Common myeloid progenitor, CD34-positive (primary cell): ENCODE measurements around the gene NSD1.
A peak's percentile ranks its signal among the peaks of the same experiment; 100 is the strongest.

Experiments used
- CTCF ChIA-PET: fragments of 350-600 bp; sonication (Branson Sonifier 250); formaldehyde crosslinking; loops from one replicate; lab custom pipeline; 2021; ENCODE audit warnings: antibody characterized with exemption; lab: Charles Lee
- POLR2A ChIA-PET: fragments of 350-600 bp; sonication (Branson Sonifier 250); formaldehyde crosslinking; loops from one replicate; lab custom pipeline; 2021; ENCODE audit warnings: antibody characterized with exemption; lab: Charles Lee
- DNase-seq, 3 donors: peaks; one replicate each; pipeline versions ENCODE4 v3.0.0 to v3.0.0-alpha.2; 2013
- H3K27ac ChIP-seq, 2 experiments: 1 replicate in 1 of 2; 2 replicates in 1 of 2; pipeline ENCODE4 v1.7.0; 2013; ENCODE audit warnings: inconsistent platforms in 2 of 2, low read length in 2 of 2, mild to moderate bottlenecking in 2 of 2, low read depth in 1 of 2, moderate library complexity in 1 of 2; ENCODE audit not compliant: severe bottlenecking in 2 of 2, insufficient read depth in 1 of 2, poor library complexity in 1 of 2
- H3K27me3 ChIP-seq, 5 experiments: replicated peaks in 2 of 5; 1 replicate in 3 of 5; 2 replicates in 2 of 5; pipeline versions ENCODE4 v1.6.1 to v1.7.0; 2013; ENCODE audit warnings: low read length in 4 of 5, mild to moderate bottlenecking in 2 of 5, moderate library complexity in 2 of 5, inconsistent platforms in 1 of 5; ENCODE audit not compliant: insufficient read depth in 5 of 5, control insufficient read depth in 4 of 5
- H3K36me3 ChIP-seq, 4 experiments: 1 replicate in 2 of 4; 2 replicates in 2 of 4; pipeline versions ENCODE4 v1.6.1 to v1.7.0; 2013; ENCODE audit warnings: low read length in 3 of 4, control low read depth in 1 of 4, mild to moderate bottlenecking in 1 of 4; ENCODE audit not compliant: control insufficient read depth in 4 of 4, insufficient read depth in 4 of 4
- H3K4me1 ChIP-seq, 4 experiments: 1 replicate in 3 of 4; 2 replicates in 1 of 4; pipeline versions ENCODE4 v1.6.1 to v1.7.1; 2013; ENCODE audit warnings: low read length in 3 of 4, mild to moderate bottlenecking in 3 of 4, control low read depth in 1 of 4, inconsistent platforms in 1 of 4, moderate library complexity in 1 of 4; ENCODE audit not compliant: control insufficient read depth in 4 of 4, insufficient read depth in 4 of 4; ENCODE audit errors: control extremely low read depth in 1 of 4
- H3K4me3 ChIP-seq, 7 experiments: 1 replicate in 4 of 7; 2 replicates in 3 of 7; pipeline versions ENCODE4 v1.5.1 to v1.7.0; 2013; ENCODE audit warnings: mild to moderate bottlenecking in 7 of 7, low read length in 6 of 7, moderate library complexity in 6 of 7, inconsistent platforms in 2 of 7, low read depth in 2 of 7, control low read depth in 1 of 7; ENCODE audit not compliant: insufficient read depth in 4 of 7, control insufficient read depth in 1 of 7; ENCODE audit errors: extremely low read depth in 1 of 7
- H3K9me3 ChIP-seq, 5 experiments: 1 replicate in 4 of 5; 2 replicates in 1 of 5; pipeline versions ENCODE4 v1.6.1 to v1.7.1; 2013; ENCODE audit warnings: low read length in 4 of 5, mild to moderate bottlenecking in 2 of 5, inconsistent platforms in 1 of 5, low read depth in 1 of 5, moderate library complexity in 1 of 5; ENCODE audit not compliant: control insufficient read depth in 4 of 5, insufficient read depth in 2 of 5; ENCODE audit errors: control extremely low read depth in 1 of 5
- WGBS: methylation state at CpG from one replicate; pipeline ENCODE4 v1.1.5; 2013; ENCODE audit not compliant: insufficient coverage; 5-methylcytosine and 5-hydroxymethylcytosine counted together

Gene NSD1

GRCh38 chr5:177312649-177313181 is 179.1 kb downstream of the NSD1 start:
- peaks cover 0 to 26% (median 0%) of the 10 kb centered on the region in 4 experiments for H3K36me3 ChIP-seq
- ChIA-PET CTCF (interaction anchor here (0.7 to 2.0 kb wide), 15 partner anchors 11 to 189 kb away, joined by 3 to 6 read pairs (median 4); no protein-coding TSS in a partner anchor), POLR2A (interaction anchor here (0.6 to 1.2 kb wide), 2 partner anchors 11 to 19 kb away, joined by 3 to 4 read pairs; no protein-coding TSS in a partner anchor)
- peak overlapping the region in 1 of 2 experiments; percentile 52 for H3K27ac ChIP-seq
- peak in 1 of 3 donors; percentile 63 for DNase-seq
- peak overlapping the region in 6 of 7 experiments; percentile 11 to 89 (median 69) for H3K4me3 ChIP-seq
- 3% methylated on average over 18 of the region's 19 CpGs for WGBS
- H3K9me3 ChIP-seq: no peaks in the 10 kb centered on the region
- H3K4me1 ChIP-seq: peaks cover 4 to 56% (median 52%) of the 10 kb centered on the region in 4 experiments
- no peaks in the 10 kb centered on the region for H3K27me3 ChIP-seq

- WGBS: 98% methylated on average over 13 of the region's 15 CpGs
- no peak overlapping the region for H3K4me3 ChIP-seq
- H3K36me3 ChIP-seq: peaks cover 0 to 19% (median 0%) of the 10 kb centered on the region in 4 experiments
- no peaks in the 10 kb centered on the region for H3K27me3 ChIP-seq
- DNase-seq: no peak
- ChIA-PET POLR2A (interaction anchor here (1.2 kb wide), 1 partner anchor 18 kb away, joined by 4 read pairs; no protein-coding TSS in a partner anchor), CTCF (interaction anchor here (0.7 to 2.0 kb wide), 9 partner anchors 11 to 143 kb away, joined by 3 to 6 read pairs (median 4); partner anchors contain the start of gene SLC34A1)
- no peaks in the 10 kb centered on the region for H3K9me3 ChIP-seq
- H3K4me1 ChIP-seq: peaks cover 4 to 47% (median 44%) of the 10 kb centered on the region in 4 experiments
- H3K27ac ChIP-seq: no peak overlapping the region
Observed at GRCh38 chr5:177313561-177314259, 180.1 kb downstream of the NSD1 start.

DNA sequence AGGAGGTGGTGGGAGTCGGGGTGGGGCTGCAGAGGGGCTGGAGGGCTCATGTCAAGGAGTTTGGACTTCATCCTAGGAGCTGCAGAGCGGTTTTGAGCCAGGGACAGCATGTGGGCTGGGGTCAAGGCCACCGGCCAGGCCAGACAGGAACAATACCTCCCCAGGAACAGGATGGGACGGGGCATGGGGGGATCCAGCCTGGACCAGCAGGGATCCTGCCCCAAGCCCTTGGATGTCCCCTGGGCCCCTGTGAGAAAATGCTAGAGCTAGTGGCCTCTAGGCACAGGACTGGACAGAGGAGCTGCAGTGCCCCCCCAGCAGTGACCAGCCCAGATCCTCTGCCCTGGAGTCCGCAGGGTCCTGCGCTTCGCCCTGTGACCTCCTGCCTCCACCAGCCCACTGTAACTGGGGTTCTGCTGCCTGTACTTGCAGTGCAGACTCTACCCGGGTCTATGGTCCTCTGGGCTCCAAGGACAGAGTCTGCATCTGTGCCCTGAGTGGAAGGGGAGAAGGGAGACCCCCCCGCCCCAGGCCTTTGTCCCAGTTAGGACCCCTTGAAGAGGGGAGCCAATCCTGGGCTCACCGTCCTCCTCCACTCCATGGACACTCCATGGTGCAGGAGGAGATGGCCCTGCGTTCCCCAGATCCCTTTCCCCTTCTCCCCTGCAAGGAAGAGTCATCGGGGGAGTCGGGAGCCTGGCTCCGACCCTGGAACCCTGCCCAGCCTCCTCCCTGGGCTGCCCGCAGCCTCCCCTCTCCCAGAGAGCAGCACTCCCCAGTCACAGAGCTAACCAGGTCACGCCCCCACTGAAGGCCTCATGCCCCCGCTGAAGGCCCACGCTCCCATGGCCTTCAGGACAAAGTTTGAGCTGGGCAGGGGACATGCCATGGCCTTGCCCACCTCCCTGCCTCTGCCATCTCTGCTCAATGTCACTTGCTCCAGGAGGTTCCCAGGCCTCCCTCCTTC is 181.1 kb downstream of the NSD1 start:
- peaks cover 6 to 38% (median 35%) of the 10 kb centered on the region in 4 experiments for H3K4me1 ChIP-seq
- peaks cover 0 to 10% (median 0%) of the 10 kb centered on the region in 4 experiments for H3K36me3 ChIP-seq
- H3K4me3 ChIP-seq: no peak overlapping the region
- H3K27ac ChIP-seq: no peak overlapping the region
- peaks cover 0 to 5% (median 2%) of the 10 kb centered on the region in 5 experiments for H3K9me3 ChIP-seq
- CTCF ChIA-PET: interaction anchor here (1.0 to 8.0 kb wide), 7 partner anchors 11 to 201 kb away, joined by 3 to 162 read pairs (median 6); partner anchors contain the start of gene RGS14
- POLR2A ChIA-PET: no interaction called here
- H3K27me3 ChIP-seq: no peaks in the 10 kb centered on the region
- WGBS: 95% methylated on average over 10 of the region's 18 CpGs
- DNase-seq: no peak

GRCh38 chr5:177315411-177315810 is 181.8 kb downstream of the NSD1 start:
- Histone ChIP-seq H3K36me3 (peaks cover 0 to 4% (median 1%) of the 10 kb centered on the region in 4 experiments), H3K4me3 (no peak overlapping the region), H3K27ac (no peak overlapping the region), H3K9me3 (peaks cover 0 to 5% (median 2%) of the 10 kb centered on the region in 5 experiments), H3K4me1 (peaks cover 6 to 38% (median 34%) of the 10 kb centered on the region in 4 experiments), H3K27me3 (no peaks in the 10 kb centered on the region)
- CTCF ChIA-PET: interaction anchor here (1.0 to 8.0 kb wide), 15 partner anchors 9 to 201 kb away, joined by 3 to 162 read pairs (median 5); partner anchors contain the start of genes PRELID1, RAB24 and RGS14
- 100% methylated on average over 4 of the region's 7 CpGs for WGBS
- DNase-seq: no peak
- POLR2A ChIA-PET: no interaction called here

DNA sequence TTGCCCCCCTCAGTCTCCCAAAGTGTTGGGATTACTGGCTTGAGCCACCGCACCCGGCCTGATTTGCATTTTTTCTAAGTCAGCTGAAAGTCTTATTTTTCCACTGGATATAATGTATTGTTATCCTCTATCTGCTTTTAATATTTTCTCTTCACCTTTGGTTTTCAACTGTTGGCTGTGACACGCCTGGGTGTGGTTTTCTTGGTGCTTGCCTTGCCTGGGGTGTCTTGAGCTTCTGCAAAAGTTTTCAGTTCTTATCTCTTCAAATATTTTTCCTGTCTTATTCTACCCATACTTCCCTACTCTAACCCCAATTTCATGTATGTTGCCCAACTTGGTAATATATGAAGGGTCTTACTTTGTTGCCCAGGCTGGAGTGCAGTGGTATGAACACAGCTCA is 182.4 kb downstream of the NSD1 start:
- POLR2A ChIA-PET: no interaction called here
- Histone ChIP-seq H3K4me3 (no peak overlapping the region), H3K36me3 (peaks cover 0 to 4% (median 1%) of the 10 kb centered on the region in 4 experiments), H3K27me3 (no peaks in the 10 kb centered on the region), H3K4me1 (peaks cover 6 to 38% (median 34%) of the 10 kb centered on the region in 4 experiments), H3K27ac (no peak overlapping the region), H3K9me3 (peaks cover 0 to 5% (median 2%) of the 10 kb centered on the region in 5 experiments)
- DNase-seq: no peak
- no CpG with 5 or more reads among the region's 3 CpGs for WGBS
- CTCF ChIA-PET: interaction anchor here (1.0 to 8.0 kb wide), 15 partner anchors 9 to 202 kb away, joined by 3 to 162 read pairs (median 5); partner anchors contain the start of genes PRELID1, RAB24 and RGS14

DNA sequence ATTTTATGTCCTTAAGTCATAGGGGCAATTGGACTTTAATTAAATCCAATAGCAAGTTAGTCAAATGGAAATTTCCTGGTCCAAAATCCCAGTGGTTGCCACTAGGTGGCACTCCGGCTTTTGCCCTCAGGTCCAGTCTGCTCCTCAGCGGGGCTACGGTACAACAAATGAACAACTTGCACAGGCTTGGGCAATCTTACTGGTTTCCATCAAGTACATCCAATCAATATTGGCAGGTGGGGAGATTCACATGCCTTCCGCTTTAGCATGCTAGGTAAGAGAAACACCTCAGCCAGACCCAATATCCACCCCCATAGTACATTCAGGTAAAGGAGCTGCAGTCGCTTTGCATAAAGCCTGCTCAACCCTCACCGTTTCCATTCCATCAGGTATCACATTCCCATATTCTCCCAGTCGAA is 184.4 kb downstream of the NSD1 start:
- Histone ChIP-seq H3K4me3 (no peak overlapping the region), H3K27ac (no peak overlapping the region), H3K36me3 (peaks cover 0 to 4% (median 1%) of the 10 kb centered on the region in 4 experiments), H3K9me3 (peaks cover 0 to 5% (median 2%) of the 10 kb centered on the region in 5 experiments), H3K27me3 (no peaks in the 10 kb centered on the region), H3K4me1 (peaks cover 4 to 25% (median 19%) of the 10 kb centered on the region in 4 experiments)
- ChIA-PET CTCF (interaction anchor here (0.6 to 8.0 kb wide), 20 partner anchors 10 to 234 kb away, joined by 3 to 162 read pairs (median 9); partner anchors contain the start of genes RGS14 and SLC34A1), POLR2A (no interaction called here)
- DNase-seq: peak; percentile 81 to 89 (median 83)
- 40% methylated on average over 6 of the region's 7 CpGs for WGBS
